Retina (tissue), 1 donor: Measurements from ENCODE around the gene WRAP53.

ENCODE experiments used
- DNase-seq: peaks from one replicate; pipeline ENCODE4 v3.0.0-alpha.2; 2016

The WRAP53 gene

GRCh38 chr17:7684851-7685532 lies 3.3 kb upstream of the WRAP53 start:
- DNase-seq: no peak

GRCh38 chr17:7685533-7686221 lies 2.6 kb upstream of the WRAP53 start:
- peak; percentile 99 for DNase-seq

GRCh38 chr17:7686222-7687071 lies 1.8 kb upstream of the WRAP53 start:
- DNase-seq: peak; percentile 99

GRCh38 chr17:7687072-7687907 lies 987 bp upstream of the WRAP53 start, which contains the start of gene TP53:
Gene TP53 (minus strand): TSS chr17:7687490. CDS start chr17:7676594, 10,896 bp downstream.
- DNase-seq: peak; percentile 91

- DNase-seq: no peak
Measured at GRCh38 chr17:7688808-7689316, 585 bp downstream of the WRAP53 start.

- no peak for DNase-seq
Measured at GRCh38 chr17:7695586-7695985, 7.3 kb downstream of the WRAP53 start.

- no peak for DNase-seq
Measured at GRCh38 chr17:7697828-7698588, 9.7 kb downstream of the WRAP53 start.

GRCh38 chr17:7700510-7700909 lies 12.2 kb downstream of the WRAP53 start:
- DNase-seq: no peak

- no peak for DNase-seq
Measured at GRCh38 chr17:7701681-7702080, 13.4 kb downstream of the WRAP53 start.

- DNase-seq: no peak
Measured at GRCh38 chr17:7702776-7703175, 14.5 kb downstream of the WRAP53 start.

GRCh38 chr17:7703584-7704479 lies 15.6 kb downstream of the WRAP53 start:
- DNase-seq: peak; percentile 75

GRCh38 chr17:7704601-7705268 lies 16.5 kb downstream of the WRAP53 start, which contains the start of gene EFNB3:
Gene EFNB3 (plus strand): TSS chr17:7705202. CDS start chr17:7705599, 397 bp downstream.
- DNase-seq: peak; percentile 77

- DNase-seq: peak; percentile 50
Measured at GRCh38 chr17:7705269-7706255, 17.3 kb downstream of the WRAP53 start.

- no peak for DNase-seq
Measured at GRCh38 chr17:7706631-7707354, 18.5 kb downstream of the WRAP53 start.

GRCh38 chr17:7707446-7707845 lies 19.2 kb downstream of the WRAP53 start:
- DNase-seq: peak; percentile 60

- no peak for DNase-seq
Measured at GRCh38 chr17:7707858-7708750, 19.8 kb downstream of the WRAP53 start.

- no peak for DNase-seq
Measured at GRCh38 chr17:7709031-7709430, 20.8 kb downstream of the WRAP53 start.
